Naive thymus-derived CD4-positive, alpha-beta T cell (primary cell): Measurements from ENCODE around the gene MTERF4. TPM values are rescaled to one million over a fixed set of nuclear protein-coding genes. Genes with fewer than 3 reads are reported as not detected.

Experiments used
- ATAC-seq: fragments of 150-1000 bp; cut with Tn5 transposase; 2 replicates; pipeline ENCODE4 v1.10.0; 2021; ENCODE audit warnings: mild to moderate bottlenecking, moderate library complexity
- CTCF ChIA-PET: fragments of 350-600 bp; sonication (Branson Sonifier 250); formaldehyde crosslinking; loops from one replicate; lab custom pipeline; 2021; ENCODE audit warnings: antibody characterized with exemption; lab: Charles Lee
- POLR2A ChIA-PET: fragments of 350-600 bp; sonication (Branson Sonifier 250); formaldehyde crosslinking; loops from one replicate; lab custom pipeline; 2021; ENCODE audit warnings: antibody characterized with exemption, inconsistent platforms; lab: Charles Lee
- DNase-seq, 9 donors: peaks; one replicate each; pipeline versions ENCODE4 v3.0.0 to v3.0.0-alpha.2; 2020 to 2022; ENCODE audit warnings: mixed read lengths in 1 of 9
- H3K27ac ChIP-seq: one replicate; pipeline ENCODE4 v1.7.0; 2013; ENCODE audit warnings: mild to moderate bottlenecking, low read depth, low read length, moderate library complexity
- H3K27me3 ChIP-seq, 2 donors: one replicate each; pipeline ENCODE4 v1.7.0; 2013; ENCODE audit warnings: low read length in 2 of 2, mild to moderate bottlenecking in 2 of 2, moderate library complexity in 2 of 2; ENCODE audit not compliant: control insufficient read depth in 2 of 2, insufficient read depth in 2 of 2
- H3K36me3 ChIP-seq, 3 experiments: 1 replicate in 2 of 3; 2 replicates in 1 of 3; pipeline ENCODE4 v1.7.0; 2013; ENCODE audit warnings: low read length in 3 of 3, mild to moderate bottlenecking in 3 of 3, moderate library complexity in 1 of 3; ENCODE audit not compliant: insufficient read depth in 3 of 3, control insufficient read depth in 2 of 3
- H3K4me1 ChIP-seq, 2 donors: one replicate each; pipeline ENCODE4 v1.7.0; 2013; ENCODE audit warnings: low read length in 2 of 2, mild to moderate bottlenecking in 2 of 2, moderate library complexity in 1 of 2; ENCODE audit not compliant: control insufficient read depth in 2 of 2, insufficient read depth in 2 of 2
- H3K4me3 ChIP-seq: 2 replicates; pipeline ENCODE4 v1.7.0; 2013; ENCODE audit warnings: mild to moderate bottlenecking, low read length
- H3K9me3 ChIP-seq, 3 experiments: 1 replicate in 2 of 3; 2 replicates in 1 of 3; pipeline ENCODE4 v1.7.0; 2013; ENCODE audit warnings: low read length in 3 of 3; ENCODE audit not compliant: control insufficient read depth in 2 of 3
- H3K27ac Mint-ChIP-seq, 9 donors: one replicate each; pipeline ENCODE4 v1.8.0; 2020 to 2022; ENCODE audit warnings: mixed read lengths in 9 of 9, mild to moderate bottlenecking in 8 of 9, moderate library complexity in 5 of 9, inconsistent platforms in 2 of 9
- H3K27me3 Mint-ChIP-seq, 5 donors: one replicate each; pipeline ENCODE4 v1.8.0; 2021 to 2022; ENCODE audit warnings: mixed read lengths in 5 of 5, mild to moderate bottlenecking in 1 of 5
- H3K36me3 Mint-ChIP-seq, 5 donors: one replicate each; pipeline ENCODE4 v1.8.0; 2020 to 2022; ENCODE audit warnings: mixed read lengths in 5 of 5, mild to moderate bottlenecking in 3 of 5, inconsistent platforms in 1 of 5
- H3K4me1 Mint-ChIP-seq, 7 donors: one replicate each; pipeline ENCODE4 v1.8.0; 2020 to 2022; ENCODE audit warnings: mixed read lengths in 7 of 7, mild to moderate bottlenecking in 3 of 7, inconsistent platforms in 1 of 7
- H3K4me3 Mint-ChIP-seq, 10 donors: one replicate each; pipeline ENCODE4 v1.8.0; 2020 to 2022; ENCODE audit warnings: mild to moderate bottlenecking in 10 of 10, mixed read lengths in 10 of 10, moderate library complexity in 6 of 10, inconsistent platforms in 2 of 10
- H3K9me3 Mint-ChIP-seq, 11 donors: one replicate each; pipeline ENCODE4 v1.8.0; 2020 to 2022; ENCODE audit warnings: mixed read lengths in 11 of 11, mild to moderate bottlenecking in 4 of 11, inconsistent platforms in 1 of 11, moderate library complexity in 1 of 11
- intact Hi-C, 2 donors: fragments of 100-400 bp; cut with micrococcal nuclease; formaldehyde crosslinking; loops; one replicate each; pipeline ENCODE4 v1.15.1; 2023
- polyA plus RNA-seq, 2 donors: library from polyadenylated mRNA; unstranded; fragments of 300-500 nt; fragmentation: Illumina TruSeq; gene quantifications; one replicate each; pipeline ENCODE4 v1.2.3, GENCODE V29; 2021
- total RNA-seq, 6 experiments: library from RNA in 5 of 6; stranded (reverse) in 5 of 6; gene quantifications; 1 replicate in 5 of 6; 2 replicates in 1 of 6; pipeline ENCODE4 v1.2.3 and lab custom pipeline; 2021 to 2026

MTERF4 gene
- total and polyA plus RNA-seq, 7 experiments from 2014 or later: 45.3 to 214 (median 82.3) TPM

DNA sequence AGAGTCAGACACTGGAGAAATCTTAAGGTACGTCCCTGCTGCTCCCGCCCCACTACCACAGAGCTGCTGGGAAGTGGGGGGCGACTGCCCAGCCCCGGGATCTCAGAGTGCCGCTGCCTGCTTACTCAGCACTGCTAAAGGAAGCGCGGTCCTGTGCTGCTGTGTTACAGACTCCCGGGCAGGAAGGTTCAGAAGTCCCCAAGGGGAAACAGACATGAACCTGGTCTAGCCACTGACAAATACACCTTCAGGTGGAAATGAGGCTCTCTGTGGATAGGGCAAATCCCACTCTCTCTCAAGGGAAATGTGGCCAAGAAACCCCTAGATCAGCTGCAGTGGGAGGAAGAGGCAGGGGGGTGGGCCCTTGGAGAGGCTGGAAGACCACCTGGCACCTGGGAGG lies 13.7 kb downstream of the MTERF4 start:
- ChIA-PET POLR2A (interaction anchor here (1.1 to 1.4 kb wide), 4 partner anchors 12 to 63 kb away, joined by 3 to 5 read pairs (median 3); no protein-coding TSS in a partner anchor), CTCF (interaction anchor here (0.5 kb wide), 1 partner anchor 449 kb away, joined by 5 read pairs; no protein-coding TSS in a partner anchor)
- no peak overlapping the region for H3K4me3 ChIP-seq
- Mint-ChIP-seq H3K27ac (peak overlapping the region in 5 of 9 donors; percentile 33 to 83 (median 65)), H3K4me1 (peaks cover 0 to 51% (median 27%) of the 10 kb centered on the region in 7 donors), H3K4me3 (peak overlapping the region in 2 of 10 donors; percentile 26 to 44), H3K9me3 (peaks cover 0 to 19% (median 7%) of the 10 kb centered on the region in 11 donors), H3K36me3 (peaks cover 13 to 78% (median 49%) of the 10 kb centered on the region in 5 donors), H3K27me3 (no peaks in the 10 kb centered on the region)
- ATAC-seq (no peak), DNase-seq (no peak)
- H3K36me3 ChIP-seq: peaks cover 28 to 70% (median 45%) of the 10 kb centered on the region in 3 experiments
- no peaks in the 10 kb centered on the region for H3K9me3 ChIP-seq
- H3K27me3 ChIP-seq: no peaks in the 10 kb centered on the region
- H3K27ac ChIP-seq: no peak overlapping the region
- no peaks in the 10 kb centered on the region for H3K4me1 ChIP-seq
- intact Hi-C loops: no loop called here

DNA sequence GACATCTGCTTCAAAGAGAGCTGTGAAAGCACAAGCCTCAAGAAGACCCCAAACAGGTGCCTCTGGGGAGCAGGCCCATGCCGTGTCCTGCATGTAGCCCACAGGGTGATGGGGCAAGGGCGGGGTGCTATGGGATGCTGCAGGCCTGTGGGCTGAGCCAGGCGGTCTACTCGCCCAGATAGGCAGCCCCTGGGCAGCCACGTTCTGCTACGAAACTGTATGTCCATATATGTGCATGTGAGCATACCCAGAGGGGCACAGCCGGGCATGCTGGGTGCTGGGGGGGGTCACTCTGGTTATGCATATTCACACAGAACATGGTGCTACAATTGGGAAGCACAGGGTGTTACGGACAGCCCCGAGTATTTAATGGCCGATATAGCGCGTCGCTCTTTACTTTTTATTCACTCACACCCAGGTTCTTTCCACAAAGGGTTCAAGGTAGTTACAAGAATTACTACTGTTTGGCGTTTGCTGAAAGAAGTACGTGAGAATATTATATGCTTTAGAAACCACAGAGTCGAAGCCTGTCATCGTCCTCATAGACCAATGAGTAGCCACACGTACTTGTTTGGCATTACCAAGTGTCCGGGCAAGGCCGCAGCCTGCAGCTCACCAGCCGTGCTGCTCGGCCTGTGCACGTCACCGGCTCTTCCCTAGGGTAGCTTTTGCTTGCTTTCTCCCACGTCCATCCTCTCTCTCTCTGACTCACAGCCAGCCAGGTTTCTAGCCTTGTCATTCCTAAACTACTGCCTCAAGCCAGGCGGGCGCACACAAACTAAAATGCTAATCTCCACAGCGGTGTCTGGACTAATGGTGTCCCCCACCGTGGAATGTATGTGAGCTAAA lies 14.4 kb downstream of the MTERF4 start:
- DNase-seq: no peak
- no peak overlapping the region for H3K4me3 Mint-ChIP-seq

GRCh38 chr2:241084856-241085444 lies 17.1 kb downstream of the MTERF4 start:
- Mint-ChIP-seq H3K9me3 (peaks cover 0 to 19% (median 7%) of the 10 kb centered on the region in 11 donors), H3K27ac (peak overlapping the region in 3 of 9 donors; percentile 28 to 76 (median 45)), H3K27me3 (no peaks in the 10 kb centered on the region), H3K4me3 (no peak overlapping the region), H3K36me3 (peaks cover 13 to 54% (median 42%) of the 10 kb centered on the region in 5 donors), H3K4me1 (peaks cover 0 to 33% (median 29%) of the 10 kb centered on the region in 7 donors)
- DNase-seq (no peak), ATAC-seq (no peak)
- CTCF ChIA-PET: no interaction called here
- intact Hi-C loops: no loop called here
- H3K4me1 ChIP-seq: no peaks in the 10 kb centered on the region
- H3K36me3 ChIP-seq: peaks cover 26 to 43% (median 28%) of the 10 kb centered on the region in 3 experiments
- POLR2A ChIA-PET: interaction anchor here (1.3 kb wide), 1 partner anchor 11 kb away, joined by 3 read pairs; no protein-coding TSS in a partner anchor
- no peak overlapping the region for H3K4me3 ChIP-seq
- no peak overlapping the region for H3K27ac ChIP-seq
- no peaks in the 10 kb centered on the region for H3K27me3 ChIP-seq
- no peaks in the 10 kb centered on the region for H3K9me3 ChIP-seq

More for the DNA sequence above, 14.4 kb downstream of the MTERF4 start:
- Mint-ChIP-seq H3K27me3 (no peaks in the 10 kb centered on the region), H3K27ac (peak overlapping the region in 2 of 9 donors; percentile 62 to 75), H3K4me1 (peaks cover 0 to 47% (median 33%) of the 10 kb centered on the region in 7 donors), H3K36me3 (peaks cover 13 to 73% (median 49%) of the 10 kb centered on the region in 5 donors), H3K9me3 (peaks cover 0 to 19% (median 7%) of the 10 kb centered on the region in 11 donors)
- Histone ChIP-seq H3K4me1 (no peaks in the 10 kb centered on the region), H3K9me3 (no peaks in the 10 kb centered on the region), H3K4me3 (no peak overlapping the region), H3K27me3 (no peaks in the 10 kb centered on the region), H3K36me3 (peaks cover 28 to 65% (median 39%) of the 10 kb centered on the region in 3 experiments), H3K27ac (no peak overlapping the region)
- no peak for ATAC-seq
- ChIA-PET CTCF (no interaction called here), POLR2A (interaction anchor here (0.7 to 1.4 kb wide), 5 partner anchors 8 to 63 kb away, joined by 3 to 4 read pairs (median 3); partner anchors contain the start of gene MTERF4)
- intact Hi-C loops: no loop called here

GRCh38 chr2:241083091-241083415 lies 19.0 kb downstream of the MTERF4 start:
- ATAC-seq (no peak), DNase-seq (no peak)
- POLR2A ChIA-PET: interaction anchor here (0.6 to 1.4 kb wide), 4 partner anchors 13 to 67 kb away, joined by 3 to 7 read pairs (median 4); partner anchors contain the start of gene PPP1R7
- H3K27me3 ChIP-seq: no peaks in the 10 kb centered on the region
- H3K4me3 ChIP-seq: no peak overlapping the region
- Mint-ChIP-seq H3K9me3 (peaks cover 0 to 19% (median 7%) of the 10 kb centered on the region in 11 donors), H3K27me3 (no peaks in the 10 kb centered on the region), H3K4me1 (peaks cover 0 to 29% (median 22%) of the 10 kb centered on the region in 7 donors), H3K4me3 (peak overlapping the region in 1 of 10 donors; percentile 36), H3K36me3 (peaks cover 9 to 40% (median 31%) of the 10 kb centered on the region in 5 donors), H3K27ac (peak overlapping the region in 8 of 9 donors; percentile 57 to 89 (median 74))
- peaks cover 16 to 25% (median 22%) of the 10 kb centered on the region in 3 experiments for H3K36me3 ChIP-seq
- CTCF ChIA-PET: interaction anchor here (0.6 kb wide), 1 partner anchor 174 kb away, joined by 3 read pairs; no protein-coding TSS in a partner anchor
- H3K9me3 ChIP-seq: no peaks in the 10 kb centered on the region
- no peaks in the 10 kb centered on the region for H3K4me1 ChIP-seq
- H3K27ac ChIP-seq: no peak overlapping the region
- intact Hi-C loops: no loop called here

- Histone ChIP-seq H3K9me3 (no peaks in the 10 kb centered on the region), H3K27ac (no peak overlapping the region), H3K36me3 (peaks cover 11 to 20% (median 18%) of the 10 kb centered on the region in 3 experiments), H3K27me3 (no peaks in the 10 kb centered on the region), H3K4me1 (no peaks in the 10 kb centered on the region), H3K4me3 (no peak overlapping the region)
- ATAC-seq: no peak
- Mint-ChIP-seq H3K36me3 (peaks cover 9 to 34% (median 25%) of the 10 kb centered on the region in 5 donors), H3K4me3 (peak overlapping the region in 1 of 10 donors; percentile 36), H3K27ac (peak overlapping the region in 8 of 9 donors; percentile 57 to 89 (median 74)), H3K4me1 (peaks cover 0 to 33% (median 24%) of the 10 kb centered on the region in 7 donors), H3K27me3 (no peaks in the 10 kb centered on the region), H3K9me3 (peaks cover 0 to 19% (median 7%) of the 10 kb centered on the region in 11 donors)
- ChIA-PET CTCF (interaction anchor here (0.7 to 1.1 kb wide), 2 partner anchors 25 to 68 kb away, joined by 3 read pairs; no protein-coding TSS in a partner anchor), POLR2A (interaction anchor here (0.6 to 1.4 kb wide), 6 partner anchors 13 to 232 kb away, joined by 3 to 7 read pairs (median 3); partner anchors contain the start of gene PPP1R7)
- DNase-seq: no peak
- intact Hi-C loops: no loop called here
Measured at GRCh38 chr2:241082341-241083090, 19.6 kb downstream of the MTERF4 start.
